ENCODE measurements around the gene MYOZ3. TPM values are rescaled to one million over a fixed set of nuclear protein-coding genes. Genes with fewer than 3 reads are reported as not detected.

The MYOZ3 gene
- total RNA-seq, 2 experiments from 2014 or later, result 0.30 to 0.32 TPM

Other genes starting within 250 kb of the MYOZ3 start
- gene CD74, start 248.3 kb upstream of the MYOZ3 start, total RNA-seq, result 100 to 1,000 TPM; 217 to 290 TPM
- gene RPS14, start 211.5 kb upstream of the MYOZ3 start, total RNA-seq, result 1,000 to 10,000 TPM; 2,270 to 3,312 TPM
- 1 to 10 TPM; 5.1 to 5.5 TPM for gene NDST1, start 153.1 kb upstream of the MYOZ3 start, total RNA-seq
- gene SYNPO, start 20.6 kb upstream of the MYOZ3 start, total RNA-seq, result under 1 TPM; 0.11 to 0.14 TPM
- 10 to 100 TPM; 59.9 to 61.8 TPM for gene RBM22, start 39.8 kb downstream of the MYOZ3 start, total RNA-seq
- gene DCTN4, start 97.8 kb downstream of the MYOZ3 start, total RNA-seq, result 10 to 100 TPM; 31.7 to 49.0 TPM
- gene SMIM3, start 117.5 kb downstream of the MYOZ3 start, total RNA-seq, result 10 to 100 TPM; 16.8 to 16.9 TPM
- gene IRGM, start 185.3 kb downstream of the MYOZ3 start, total RNA-seq, result 1 to 10 TPM; 2.3 to 2.4 TPM
- 1 to 10 TPM; 2.4 TPM for gene ZNF300, start 243.7 kb downstream of the MYOZ3 start, total RNA-seq

Data from activated CD4-positive, alpha-beta T cell treated with anti-CD3 and anti-CD28 coated beads for 36 hours (primary cell).